ENCODE measurements around the gene NCAM1.

The NCAM1 gene

GRCh38 chr11:113234888-113235287 is 273.7 kb downstream of the NCAM1 start:
- H3K4me3 ChIP-seq (ENCODE audit: low read depth, low read length), result no peak overlapping the region
- no peak for TF ChIP-seq CTCF (conservative IDR thresholded peaks at IDR 0.05; ENCODE audit: low read depth, low read length)
- no peak for DNase-seq (ENCODE audit: low read depth)

- DNase-seq (ENCODE audit: low read depth), result no peak
- no peak for TF ChIP-seq CTCF (conservative IDR thresholded peaks at IDR 0.05; ENCODE audit: low read depth, low read length)
- H3K4me3 ChIP-seq (ENCODE audit: low read depth, low read length), result no peak overlapping the region
Observed at GRCh38 chr11:113237261-113237660, 276.0 kb downstream of the NCAM1 start.

GRCh38 chr11:113238721-113239120 is 277.5 kb downstream of the NCAM1 start:
- no peak for DNase-seq (ENCODE audit: low read depth)
- no peak overlapping the region for H3K4me3 ChIP-seq (ENCODE audit: low read depth, low read length)
- no peak for TF ChIP-seq CTCF (conservative IDR thresholded peaks at IDR 0.05; ENCODE audit: low read depth, low read length)

GRCh38 chr11:113240389-113240788 is 279.2 kb downstream of the NCAM1 start:
- TF ChIP-seq CTCF (conservative IDR thresholded peaks at IDR 0.05; ENCODE audit: low read depth, low read length), result no peak
- H3K4me3 ChIP-seq (ENCODE audit: low read depth, low read length), result no peak overlapping the region
- no peak for DNase-seq (ENCODE audit: low read depth)

- no peak for TF ChIP-seq CTCF (conservative IDR thresholded peaks at IDR 0.05; ENCODE audit: low read depth, low read length)
- H3K4me3 ChIP-seq (ENCODE audit: low read depth, low read length), result no peak overlapping the region
- peak; percentile 16 for DNase-seq (ENCODE audit: low read depth)
Observed at GRCh38 chr11:113240790-113241635, 279.8 kb downstream of the NCAM1 start.

GRCh38 chr11:113241636-113242054 is 280.4 kb downstream of the NCAM1 start:
- H3K4me3 ChIP-seq (ENCODE audit: low read depth, low read length), result no peak overlapping the region
- no peak for TF ChIP-seq CTCF (conservative IDR thresholded peaks at IDR 0.05; ENCODE audit: low read depth, low read length)
- DNase-seq (ENCODE audit: low read depth), result no peak

GRCh38 chr11:113242060-113242459 is 280.8 kb downstream of the NCAM1 start:
- TF ChIP-seq CTCF (conservative IDR thresholded peaks at IDR 0.05; ENCODE audit: low read depth, low read length), result no peak
- no peak overlapping the region for H3K4me3 ChIP-seq (ENCODE audit: low read depth, low read length)
- DNase-seq (ENCODE audit: low read depth), result no peak

All from choroid plexus epithelial cell (primary cell).